ENCODE results near the gene GRIK4.

The GRIK4 gene

GRCh38 chr11:120608760-120609211 is 97.2 kb downstream of the GRIK4 start:
- no peak overlapping the region for H3K4me3 ChIP-seq (ENCODE audit: low read length)
- DNase-seq (ENCODE audit: low read depth): peak; percentile 8
- no peak for TF ChIP-seq CTCF (IDR thresholded peaks at IDR 0.05; ENCODE audit: insufficient read depth, low read depth, low read length, missing control alignments)

DNA sequence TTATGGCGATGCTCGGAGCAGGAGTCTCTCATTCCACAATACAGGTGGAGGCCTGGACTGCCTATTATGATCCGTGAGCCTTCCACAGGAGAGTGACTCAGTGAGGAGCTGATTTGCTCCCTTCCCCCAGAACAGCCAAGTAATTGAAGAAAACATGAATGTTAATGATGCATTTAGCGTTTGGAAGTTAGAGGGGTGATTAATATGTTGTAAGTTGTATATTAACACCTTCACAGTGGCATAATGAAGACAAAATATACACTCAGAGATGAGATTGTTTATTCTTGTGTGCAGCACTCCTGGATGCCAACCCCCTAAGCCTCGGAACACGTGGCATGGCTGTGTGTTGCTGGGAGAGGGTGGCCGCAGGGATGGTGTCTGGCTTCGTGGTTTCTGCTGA is 98.6 kb downstream of the GRIK4 start:
- no peak overlapping the region for H3K4me3 ChIP-seq (ENCODE audit: low read length)
- no peak for TF ChIP-seq CTCF (IDR thresholded peaks at IDR 0.05; ENCODE audit: insufficient read depth, low read depth, low read length, missing control alignments)
- no peak for DNase-seq (ENCODE audit: low read depth)

DNA sequence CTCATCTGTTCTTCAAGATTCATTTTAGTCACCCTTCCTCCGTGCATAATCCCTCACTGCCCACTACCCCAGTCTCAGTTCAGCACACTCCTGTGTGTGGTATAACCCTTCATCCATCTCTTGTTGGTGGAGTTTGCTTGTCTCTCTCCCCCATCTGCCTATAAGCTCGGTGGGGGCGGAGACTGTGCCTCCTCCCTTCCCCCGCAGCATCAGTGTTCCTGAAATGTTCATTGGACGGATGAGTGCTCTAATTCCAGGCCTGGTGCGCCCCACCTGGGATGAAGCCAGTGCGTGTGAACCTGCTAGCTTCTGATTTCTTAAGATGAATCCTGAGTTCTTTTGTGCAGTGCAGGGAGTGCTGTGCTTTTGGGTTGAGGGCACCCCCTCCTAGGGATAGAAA is 100.0 kb downstream of the GRIK4 start:
- DNase-seq (ENCODE audit: low read depth): no peak
- no peak for TF ChIP-seq CTCF (IDR thresholded peaks at IDR 0.05; ENCODE audit: insufficient read depth, low read depth, low read length, missing control alignments)
- no peak overlapping the region for H3K4me3 ChIP-seq (ENCODE audit: low read length)

DNA sequence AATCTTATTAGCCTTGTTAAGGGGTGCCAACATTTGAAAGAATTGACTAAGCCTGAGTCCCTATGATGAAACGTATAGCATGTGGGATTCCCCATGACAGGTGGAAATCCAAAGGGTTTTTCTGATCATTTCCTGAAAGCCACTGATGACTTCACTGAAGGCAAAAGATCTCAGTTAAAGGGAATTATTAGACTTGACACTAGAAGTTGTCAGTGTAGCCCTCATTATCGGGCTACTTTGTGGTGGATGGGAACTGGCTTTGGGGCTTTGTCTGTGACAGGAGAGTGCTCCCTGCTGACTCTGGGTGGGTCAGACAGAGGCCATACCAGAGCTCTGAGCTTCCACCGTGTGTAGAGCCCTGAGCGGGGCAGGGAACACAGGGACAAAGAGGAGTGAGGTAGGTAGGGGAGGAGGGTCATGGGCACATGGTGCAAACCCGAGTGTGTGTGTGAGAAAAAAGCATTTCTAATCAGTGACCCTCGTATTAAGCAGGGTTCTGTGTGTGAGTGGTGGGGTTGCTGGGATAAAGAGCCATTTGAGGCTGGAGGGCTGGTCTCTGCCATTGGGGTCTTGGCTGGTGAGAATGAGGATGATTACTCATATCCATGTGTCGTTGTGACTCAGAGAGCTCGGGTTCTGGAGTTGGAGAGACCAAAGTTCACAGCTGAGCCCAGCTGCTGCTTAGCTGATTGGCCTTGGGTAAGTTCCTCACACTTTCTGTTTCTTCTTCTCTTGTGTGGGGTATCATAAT is 101.1 kb downstream of the GRIK4 start:
- H3K4me3 ChIP-seq (ENCODE audit: low read length): no peak overlapping the region
- no peak for DNase-seq (ENCODE audit: low read depth)
- no peak for TF ChIP-seq CTCF (IDR thresholded peaks at IDR 0.05; ENCODE audit: insufficient read depth, low read depth, low read length, missing control alignments)

DNA sequence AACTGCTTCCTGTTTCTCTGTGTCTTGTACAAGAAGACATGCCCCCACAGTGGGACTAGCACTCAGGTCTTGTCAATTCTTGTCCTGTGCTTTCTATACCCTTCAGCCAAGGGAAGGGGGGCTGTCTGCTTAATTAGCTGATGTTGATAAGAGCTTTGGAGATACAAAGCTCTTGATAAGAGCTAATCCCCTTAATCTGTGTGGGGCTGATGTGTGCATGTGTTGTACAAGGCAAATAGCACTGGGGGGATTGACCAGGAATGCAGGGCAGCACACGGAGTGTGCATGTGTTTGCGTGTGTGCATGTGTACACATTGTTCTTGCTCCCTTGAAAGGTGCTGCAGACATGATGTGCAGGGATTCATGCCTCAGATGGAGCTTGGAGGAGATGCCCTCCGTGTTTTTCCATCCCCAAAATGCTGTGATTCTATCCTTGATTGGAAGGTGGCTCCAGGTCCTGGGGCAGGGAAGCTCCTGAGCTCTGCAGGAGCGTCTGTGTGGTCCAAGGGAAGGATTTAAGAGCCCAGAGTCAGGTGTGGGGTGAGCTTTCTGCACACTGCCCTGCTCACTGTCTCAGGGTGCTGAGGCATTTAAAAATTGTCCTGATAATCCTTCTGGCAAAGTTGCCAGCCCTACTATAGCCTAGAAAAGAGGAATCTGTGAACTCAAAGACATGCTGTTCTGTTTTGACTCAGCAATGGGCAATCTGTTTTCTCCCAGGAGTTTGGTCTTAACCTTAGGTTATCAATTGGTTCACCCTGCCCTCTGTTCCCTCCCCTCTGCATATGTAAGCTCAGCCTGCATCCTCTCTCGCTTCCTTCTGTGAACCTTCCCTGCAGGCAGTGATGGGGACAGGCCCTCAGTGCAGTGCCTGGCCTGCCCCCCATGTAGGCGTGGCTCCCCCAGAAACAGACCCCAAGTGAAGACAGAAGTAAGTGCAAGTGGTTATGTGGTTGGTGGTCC is 102.0 kb downstream of the GRIK4 start:
- H3K4me3 ChIP-seq (ENCODE audit: low read length): no peak overlapping the region
- no peak for DNase-seq (ENCODE audit: low read depth)
- no peak for TF ChIP-seq CTCF (IDR thresholded peaks at IDR 0.05; ENCODE audit: insufficient read depth, low read depth, low read length, missing control alignments)

- TF ChIP-seq CTCF (IDR thresholded peaks at IDR 0.05; ENCODE audit: insufficient read depth, low read depth, low read length, missing control alignments): no peak
- no peak for DNase-seq (ENCODE audit: low read depth)
- H3K4me3 ChIP-seq (ENCODE audit: low read length): no peak overlapping the region
These were observed 103.8 kb downstream of the GRIK4 start for GRCh38 chr11:120615391-120615790.
